ENCODE results near the gene PTPRR.

DNA sequence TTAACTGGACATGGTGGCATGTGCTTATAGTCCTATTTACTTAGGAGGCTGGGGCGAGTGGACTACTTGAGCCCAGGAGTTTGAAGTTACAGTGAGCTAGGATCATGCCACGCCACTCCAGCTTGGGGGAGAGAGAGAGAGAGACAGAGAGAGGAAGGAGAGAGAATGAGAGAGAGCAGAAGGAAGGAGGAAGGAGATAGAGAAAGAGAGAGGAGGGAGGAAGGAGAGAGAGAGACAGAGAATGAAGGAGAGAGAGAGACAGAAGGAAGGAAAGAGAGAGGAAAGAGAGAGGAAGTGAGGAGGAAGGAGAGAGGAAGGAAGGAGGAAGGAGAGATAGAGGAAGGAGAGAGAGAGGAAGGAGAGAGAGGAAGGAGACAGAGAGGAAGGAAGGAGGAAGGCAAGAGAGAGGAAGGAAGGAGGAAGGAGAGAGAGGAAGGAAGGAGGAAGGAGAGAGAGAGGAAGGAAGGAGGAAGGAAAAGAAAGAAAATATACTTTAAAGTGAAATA lies 189.8 kb downstream of the PTPRR start:
- TF ChIP-seq EZH2 (IDR thresholded peaks at IDR 0.05; ENCODE audit: insufficient read depth, low read length): no peak
- TF ChIP-seq, protein P1, sequence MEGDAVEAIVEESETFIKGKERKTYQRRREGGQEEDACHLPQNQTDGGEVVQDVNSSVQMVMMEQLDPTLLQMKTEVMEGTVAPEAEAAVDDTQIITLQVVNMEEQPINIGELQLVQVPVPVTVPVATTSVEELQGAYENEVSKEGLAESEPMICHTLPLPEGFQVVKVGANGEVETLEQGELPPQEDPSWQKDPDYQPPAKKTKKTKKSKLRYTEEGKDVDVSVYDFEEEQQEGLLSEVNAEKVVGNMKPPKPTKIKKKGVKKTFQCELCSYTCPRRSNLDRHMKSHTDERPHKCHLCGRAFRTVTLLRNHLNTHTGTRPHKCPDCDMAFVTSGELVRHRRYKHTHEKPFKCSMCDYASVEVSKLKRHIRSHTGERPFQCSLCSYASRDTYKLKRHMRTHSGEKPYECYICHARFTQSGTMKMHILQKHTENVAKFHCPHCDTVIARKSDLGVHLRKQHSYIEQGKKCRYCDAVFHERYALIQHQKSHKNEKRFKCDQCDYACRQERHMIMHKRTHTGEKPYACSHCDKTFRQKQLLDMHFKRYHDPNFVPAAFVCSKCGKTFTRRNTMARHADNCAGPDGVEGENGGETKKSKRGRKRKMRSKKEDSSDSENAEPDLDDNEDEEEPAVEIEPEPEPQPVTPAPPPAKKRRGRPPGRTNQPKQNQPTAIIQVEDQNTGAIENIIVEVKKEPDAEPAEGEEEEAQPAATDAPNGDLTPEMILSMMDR (IDR thresholded peaks at IDR 0.05; ENCODE audit: insufficient read depth, low read depth, low read length): no peak
